H9 (cell line): ENCODE measurements around the gene MN1. TPM values are rescaled to one million over a fixed set of nuclear protein-coding genes. Genes with fewer than 3 reads are reported as not detected.

ENCODE experiments used
- DNase-seq: peaks from one replicate; pipeline ENCODE4 v3.0.0-alpha.2; 2017
- H2AFZ ChIP-seq: one replicate; pipeline ENCODE4 v1.6.1; 2013; ENCODE audit warnings: mild to moderate bottlenecking, low read length, control low read depth, moderate library complexity
- H2AK5ac ChIP-seq: 2 replicates; pipeline ENCODE4 v1.6.1; 2013; ENCODE audit warnings: low read length, control low read depth, mixed read lengths; ENCODE audit not compliant: insufficient read length
- H2BK120ac ChIP-seq: one replicate; pipeline ENCODE4 v1.6.1; 2013; ENCODE audit warnings: low read depth, mild to moderate bottlenecking, low read length, control low read depth, inconsistent platforms; ENCODE audit not compliant: poor library complexity, severe bottlenecking
- H2BK12ac ChIP-seq: 2 replicates; pipeline ENCODE4 v1.6.1; 2013; ENCODE audit warnings: low read length, control low read depth, mixed read lengths, low read depth; ENCODE audit not compliant: insufficient read length
- H2BK15ac ChIP-seq: 2 replicates; pipeline ENCODE4 v1.6.1; 2013; ENCODE audit warnings: low read depth, low read length, control low read depth
- H2BK20ac ChIP-seq: one replicate; pipeline ENCODE4 v1.6.1; 2013; ENCODE audit warnings: low read depth, mild to moderate bottlenecking, low read length, control low read depth, inconsistent platforms; ENCODE audit not compliant: poor library complexity, severe bottlenecking
- H2BK5ac ChIP-seq: 2 replicates; pipeline ENCODE4 v1.6.1; 2013; ENCODE audit warnings: low read length, control low read depth, mixed read lengths; ENCODE audit not compliant: insufficient read length
- H3K14ac ChIP-seq: 2 replicates; pipeline ENCODE4 v1.6.1; 2013; ENCODE audit warnings: low read length, control low read depth; ENCODE audit not compliant: insufficient read depth
- H3K18ac ChIP-seq: 2 replicates; pipeline ENCODE4 v1.6.1; 2013; ENCODE audit warnings: low read depth, mild to moderate bottlenecking, mixed read lengths, low read length, control low read depth; ENCODE audit not compliant: insufficient read length
- H3K23ac ChIP-seq: 2 replicates; pipeline ENCODE4 v1.6.1; 2013; ENCODE audit warnings: low read length, control low read depth, mixed read lengths, low read depth; ENCODE audit not compliant: insufficient read length
- H3K23me2 ChIP-seq: 2 replicates; pipeline ENCODE4 v1.6.1; 2013; ENCODE audit warnings: low read depth, mild to moderate bottlenecking, mixed read lengths, low read length, control low read depth; ENCODE audit not compliant: insufficient read length, poor library complexity, severe bottlenecking
- H3K27ac ChIP-seq: 2 replicates; pipeline ENCODE4 v1.5.1; 2013; ENCODE audit warnings: low read length, control low read depth, mixed read lengths, low read depth; ENCODE audit not compliant: insufficient read length
- H3K27me3 ChIP-seq: 2 replicates; pipeline ENCODE4 v1.6.1; 2013; ENCODE audit warnings: low read length, control low read depth, inconsistent platforms; ENCODE audit not compliant: insufficient read depth
- H3K4ac ChIP-seq: 2 replicates; pipeline ENCODE4 v1.6.1; 2013; ENCODE audit warnings: low read depth, mild to moderate bottlenecking, control low read depth, inconsistent platforms, low read length, moderate library complexity
- H3K4me1 ChIP-seq: 2 replicates; pipeline ENCODE4 v1.6.1; 2013; ENCODE audit warnings: low read length, control low read depth, inconsistent platforms; ENCODE audit not compliant: insufficient read depth
- H3K4me2 ChIP-seq: 2 replicates; pipeline ENCODE4 v1.6.1; 2013; ENCODE audit warnings: low read length, control low read depth, mixed read lengths; ENCODE audit not compliant: insufficient read length, insufficient read depth
- H3K56ac ChIP-seq: 2 replicates; pipeline ENCODE4 v1.6.1; 2013; ENCODE audit warnings: low read depth, mild to moderate bottlenecking, mixed read lengths, low read length, control low read depth; ENCODE audit not compliant: insufficient read length
- H3K79me1 ChIP-seq: 2 replicates; pipeline ENCODE4 v1.6.1; 2013; ENCODE audit warnings: low read depth, mild to moderate bottlenecking, moderate library complexity, low read length, control low read depth, inconsistent platforms; ENCODE audit not compliant: insufficient read depth, poor library complexity, severe bottlenecking
- H3K79me2 ChIP-seq: 2 replicates; pipeline ENCODE4 v1.6.1; 2013; ENCODE audit warnings: low read length, control low read depth, inconsistent platforms; ENCODE audit not compliant: insufficient read depth
- H3K9ac ChIP-seq: 2 replicates; pipeline ENCODE4 v1.6.1; 2013; ENCODE audit warnings: low read length, control low read depth, mixed read lengths; ENCODE audit not compliant: insufficient read length; ENCODE audit errors: extremely low read depth
- H3K9me3 ChIP-seq: one replicate; pipeline ENCODE4 v1.6.1; 2013; ENCODE audit warnings: low read depth, low read length, inconsistent platforms; ENCODE audit not compliant: control insufficient read depth
- H3T11ph ChIP-seq: one replicate; pipeline ENCODE4 v1.6.1; 2013; ENCODE audit warnings: mild to moderate bottlenecking, low read length, control low read depth, inconsistent platforms
- H4K20me1 ChIP-seq: one replicate; pipeline ENCODE4 v1.6.1; 2013; ENCODE audit not compliant: control insufficient read depth, insufficient read length, insufficient read depth
- H4K5ac ChIP-seq: 2 replicates; pipeline ENCODE4 v1.6.1; 2013; ENCODE audit warnings: low read depth, mild to moderate bottlenecking, mixed read lengths, low read length, control low read depth; ENCODE audit not compliant: insufficient read length
- H4K8ac ChIP-seq: replicated peaks from 2 replicates; pipeline ENCODE4 v1.6.1; 2013; ENCODE audit warnings: low read length, control low read depth, mixed read lengths, low read depth; ENCODE audit not compliant: insufficient read length
- H4K91ac ChIP-seq: 2 replicates; pipeline ENCODE4 v1.6.1; 2013; ENCODE audit warnings: low read depth, mild to moderate bottlenecking, moderate library complexity, mixed read lengths, low read length, control low read depth; ENCODE audit not compliant: insufficient read length
- H3K27ac Mint-ChIP-seq, 3 experiments: 2 replicates in 2 of 3; 3 replicates in 1 of 3; pipeline ENCODE4 v1.8.0; 2020 to 2021; ENCODE audit warnings: mixed read lengths in 3 of 3, mild to moderate bottlenecking in 1 of 3, moderate library complexity in 1 of 3
- H3K27me3 Mint-ChIP-seq: 2 replicates; pipeline ENCODE4 v1.8.0; 2021; ENCODE audit warnings: low read depth, mild to moderate bottlenecking, moderate library complexity, mixed read lengths
- H3K36me3 Mint-ChIP-seq, 3 experiments: 2 replicates in 2 of 3; 3 replicates in 1 of 3; pipeline ENCODE4 v1.8.0; 2020 to 2021; ENCODE audit warnings: low read depth in 3 of 3, mixed read lengths in 3 of 3; ENCODE audit not compliant: insufficient read depth in 1 of 3
- H3K4me1 Mint-ChIP-seq, 2 experiments: 2 replicates each; pipeline ENCODE4 v1.8.0; 2020; ENCODE audit warnings: mixed read lengths in 2 of 2
- H3K4me3 Mint-ChIP-seq, 2 experiments: 2 replicates in 1 of 2; 3 replicates in 1 of 2; pipeline ENCODE4 v1.8.0; 2020 to 2021; ENCODE audit warnings: mild to moderate bottlenecking in 2 of 2, mixed read lengths in 2 of 2, moderate library complexity in 1 of 2
- H3K9me3 Mint-ChIP-seq, 2 experiments: 2 replicates in 1 of 2; 3 replicates in 1 of 2; pipeline ENCODE4 v1.8.0; 2020; ENCODE audit warnings: mild to moderate bottlenecking in 2 of 2, mixed read lengths in 2 of 2, moderate library complexity in 1 of 2
- CTCF ChIP-seq: fragments of 200-600 bp; sonication (generic); conservative IDR thresholded peaks from 3 replicates; pipeline ENCODE4 v1.8.0; 2021; ENCODE audit warnings: antibody characterized with exemption, mild to moderate bottlenecking
- WGBS: extraction: QIAGEN DNeasy Blood & Tissue Kit; methylation state at CpG from one replicate; pipeline ENCODE4 v1.1.7; 2013; ENCODE audit warnings: missing lambda C conversion rate, low lambda C conversion rate, mixed read lengths; ENCODE audit not compliant: insufficient read length; ENCODE audit errors: extremely low coverage; 5-methylcytosine and 5-hydroxymethylcytosine counted together
- total RNA-seq: library from RNA; stranded (reverse); gene quantifications from 2 replicates; pipeline ENCODE4 v1.2.1, GENCODE V29; 2021

Gene MN1
- total RNA-seq, 1 experiment from 2014 or later: 2.8 TPM

DNA sequence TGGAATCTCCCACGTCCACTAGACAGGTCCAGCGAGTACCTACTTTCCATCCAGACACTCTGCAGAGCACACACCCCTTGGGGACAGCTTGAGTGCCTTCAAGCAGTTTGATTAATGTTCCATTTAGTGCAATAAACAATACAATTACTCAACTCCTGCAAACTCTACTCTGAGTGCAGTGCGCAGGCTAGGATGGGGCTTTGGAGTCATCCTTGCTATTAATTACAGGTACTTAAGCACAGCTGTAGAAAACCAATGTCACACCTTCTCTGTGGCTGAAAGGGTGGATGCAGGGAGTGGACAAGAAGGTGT lies 82.6 kb downstream of the MN1 start:
- peaks cover 25% of the 10 kb centered on the region; the same call in 1 of the 2 replicates for H3K79me2 ChIP-seq
- Mint-ChIP-seq H3K4me3 (no peak overlapping the region), H3K9me3 (peaks cover 4 to 5% of the 10 kb centered on the region in 2 experiments; a peak in 4 of 5 replicates), H3K27ac (no peak overlapping the region), H3K4me1 (peaks cover 39 to 41% of the 10 kb centered on the region in 2 experiments), H3K27me3 (no peaks in the 10 kb centered on the region), H3K36me3 (peaks cover 11 to 13% (median 12%) of the 10 kb centered on the region in 3 experiments)
- H3K4ac ChIP-seq: no peak overlapping the region
- H4K20me1 ChIP-seq: no peaks in the 10 kb centered on the region
- no CpG with 5 or more reads among the region's 3 CpGs for WGBS
- H4K8ac ChIP-seq: no peak overlapping the region
- H3K18ac ChIP-seq: no peak overlapping the region
- H3K4me2 ChIP-seq: no peak overlapping the region
- no peak overlapping the region for H3K9ac ChIP-seq
- no peak overlapping the region for H2BK12ac ChIP-seq
- no peak overlapping the region for H4K91ac ChIP-seq
- no peak overlapping the region for H3K27ac ChIP-seq
- DNase-seq: no peak
- H3K56ac ChIP-seq: no peak overlapping the region
- no peak overlapping the region for H4K5ac ChIP-seq
- peaks cover 9% of the 10 kb centered on the region; the same call in 1 of the 2 replicates for H3K4me1 ChIP-seq
- no peak overlapping the region for H2BK5ac ChIP-seq
- H3K9me3 ChIP-seq: no peaks in the 10 kb centered on the region
- no peak overlapping the region for H2BK120ac ChIP-seq
- H2BK20ac ChIP-seq: no peak overlapping the region
- no peak overlapping the region for H3K23ac ChIP-seq
- H2BK15ac ChIP-seq: no peak overlapping the region
- no peaks in the 10 kb centered on the region for H3K23me2 ChIP-seq
- no peak for TF ChIP-seq CTCF
- H3K14ac ChIP-seq: no peak overlapping the region
- H3K79me1 ChIP-seq: peaks cover 11% of the 10 kb centered on the region
- H2AFZ ChIP-seq: no peak overlapping the region
- H3K27me3 ChIP-seq: no peaks in the 10 kb centered on the region
- no peak overlapping the region for H3T11ph ChIP-seq
- H2AK5ac ChIP-seq: no peak overlapping the region
